ENCODE results near the gene NOP9.

- no peak for TF ChIP-seq CTCF (IDR thresholded peaks at IDR 0.05; ENCODE audit: poor library complexity)
- TF ChIP-seq EZH2 (IDR thresholded peaks at IDR 0.05; ENCODE audit: borderline replicate concordance) = no peak
- TF ChIP-seq EZH2phosphoT487 (IDR thresholded peaks at IDR 0.05; ENCODE audit: low read depth, severe bottlenecking, unreplicated experiment) = no peak
Observed at GRCh38 chr14:24258548-24259265, 40.9 kb upstream of the NOP9 start.

Measured in hepatocyte (in vitro differentiated cells).